GM12872 (cell line): Measurements from ENCODE around the gene PLXNA1.

ENCODE experiments used
- TF ChIP-seq, protein P1 (sequence below): IDR thresholded peaks from 3 replicates; pipeline ENCODE4 v1.5.1; 2011; ENCODE audit warnings: low read depth, mild to moderate bottlenecking, low read length, moderate library complexity; ENCODE audit not compliant: insufficient read depth

PLXNA1 gene

GRCh38 chr3:127013758-127014535 is 31.0 kb downstream of the PLXNA1 start:
- TF ChIP-seq, protein P1, sequence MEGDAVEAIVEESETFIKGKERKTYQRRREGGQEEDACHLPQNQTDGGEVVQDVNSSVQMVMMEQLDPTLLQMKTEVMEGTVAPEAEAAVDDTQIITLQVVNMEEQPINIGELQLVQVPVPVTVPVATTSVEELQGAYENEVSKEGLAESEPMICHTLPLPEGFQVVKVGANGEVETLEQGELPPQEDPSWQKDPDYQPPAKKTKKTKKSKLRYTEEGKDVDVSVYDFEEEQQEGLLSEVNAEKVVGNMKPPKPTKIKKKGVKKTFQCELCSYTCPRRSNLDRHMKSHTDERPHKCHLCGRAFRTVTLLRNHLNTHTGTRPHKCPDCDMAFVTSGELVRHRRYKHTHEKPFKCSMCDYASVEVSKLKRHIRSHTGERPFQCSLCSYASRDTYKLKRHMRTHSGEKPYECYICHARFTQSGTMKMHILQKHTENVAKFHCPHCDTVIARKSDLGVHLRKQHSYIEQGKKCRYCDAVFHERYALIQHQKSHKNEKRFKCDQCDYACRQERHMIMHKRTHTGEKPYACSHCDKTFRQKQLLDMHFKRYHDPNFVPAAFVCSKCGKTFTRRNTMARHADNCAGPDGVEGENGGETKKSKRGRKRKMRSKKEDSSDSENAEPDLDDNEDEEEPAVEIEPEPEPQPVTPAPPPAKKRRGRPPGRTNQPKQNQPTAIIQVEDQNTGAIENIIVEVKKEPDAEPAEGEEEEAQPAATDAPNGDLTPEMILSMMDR = no peak

DNA sequence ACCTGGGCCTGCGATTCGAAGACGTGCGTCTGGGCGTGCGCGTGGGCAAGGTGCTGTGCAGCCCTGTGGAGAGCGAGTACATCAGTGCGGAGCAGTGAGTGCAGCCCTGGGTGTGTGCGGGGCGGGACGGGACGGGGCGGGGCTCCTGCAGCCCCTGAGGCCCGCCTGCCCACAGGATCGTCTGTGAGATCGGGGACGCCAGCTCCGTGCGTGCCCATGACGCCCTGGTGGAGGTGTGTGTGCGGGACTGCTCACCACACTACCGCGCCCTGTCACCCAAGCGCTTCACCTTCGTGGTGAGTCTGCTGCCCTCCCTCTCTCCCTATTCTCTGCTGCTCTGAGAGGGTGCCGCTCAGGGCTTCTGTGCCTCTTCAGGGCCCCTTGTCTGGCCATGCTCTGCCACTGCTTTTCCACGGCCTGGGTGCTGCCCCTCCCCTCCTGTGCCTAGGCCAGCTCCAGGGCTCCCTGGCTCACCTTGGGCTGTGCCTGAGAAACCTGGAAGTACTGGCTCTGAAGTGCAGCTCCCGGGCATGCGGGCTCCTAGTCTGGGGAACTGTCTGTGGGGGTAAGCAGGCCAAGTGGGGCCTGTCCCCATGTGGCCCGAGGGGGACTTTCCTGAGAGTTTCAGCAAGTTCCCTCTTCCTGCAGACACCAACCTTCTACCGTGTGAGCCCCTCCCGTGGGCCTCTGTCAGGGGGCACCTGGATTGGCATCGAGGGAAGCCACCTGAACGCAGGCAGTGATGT is 31.8 kb downstream of the PLXNA1 start:
- TF ChIP-seq, protein P1 = no peak

DNA sequence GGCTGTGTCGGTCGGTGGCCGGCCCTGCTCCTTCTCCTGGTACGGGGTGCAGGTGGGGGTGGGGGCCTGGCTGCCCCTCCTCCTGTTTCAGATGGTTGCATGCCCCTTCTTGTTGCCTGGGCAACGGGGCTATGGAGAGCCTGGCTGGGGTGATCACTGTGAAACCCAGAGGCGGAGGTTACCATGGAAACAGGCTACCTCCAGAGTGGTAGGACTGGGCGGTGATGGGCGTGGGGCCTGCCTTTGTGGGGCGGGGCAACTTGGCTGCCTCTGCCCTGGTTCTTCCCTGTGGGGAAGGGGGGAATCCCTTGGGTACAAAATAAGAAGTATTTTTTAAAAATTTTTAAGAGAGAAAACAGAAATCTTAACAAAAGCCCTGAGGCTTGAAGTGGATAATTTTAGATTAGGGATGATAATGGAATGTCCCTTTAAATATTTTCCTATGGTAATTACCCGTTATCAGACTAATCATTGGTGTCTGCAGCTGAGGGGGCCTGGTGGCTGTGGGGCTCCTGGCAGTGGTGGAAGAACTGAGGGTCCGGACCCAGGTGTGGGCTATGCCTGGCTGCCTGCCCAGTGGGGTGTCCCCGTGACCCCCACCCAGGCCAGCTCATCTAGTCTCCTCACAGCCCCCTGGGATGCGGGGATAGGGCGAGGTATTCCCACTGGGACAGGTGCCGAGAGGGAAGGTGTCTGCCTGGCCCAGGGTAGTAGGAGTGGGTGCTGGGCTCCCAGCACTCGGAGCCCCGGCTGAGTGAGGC is 32.5 kb downstream of the PLXNA1 start:
- TF ChIP-seq, protein P1 = no peak

GRCh38 chr3:127016043-127016343 is 33.1 kb downstream of the PLXNA1 start:
- TF ChIP-seq, protein P1 = no peak

GRCh38 chr3:127016461-127016860 is 33.5 kb downstream of the PLXNA1 start:
- TF ChIP-seq, protein P1 = no peak

DNA sequence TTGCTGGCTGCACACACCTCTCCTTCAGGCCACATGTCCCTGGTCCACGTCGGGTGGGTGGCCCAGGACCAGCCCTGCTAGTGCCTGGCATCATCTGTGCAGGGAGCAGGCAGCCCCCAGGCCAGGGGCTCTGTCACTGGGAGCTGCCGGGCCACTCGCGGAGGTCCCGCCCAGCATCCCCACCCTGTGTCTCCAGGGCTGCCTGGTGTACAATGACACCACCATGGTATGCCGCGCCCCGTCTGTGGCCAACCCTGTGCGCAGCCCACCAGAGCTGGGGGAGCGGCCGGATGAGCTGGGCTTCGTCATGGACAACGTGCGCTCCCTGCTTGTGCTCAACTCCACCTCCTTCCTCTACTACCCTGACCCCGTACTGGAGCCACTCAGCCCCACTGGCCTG is 34.3 kb downstream of the PLXNA1 start:
- TF ChIP-seq, protein P1 = no peak

GRCh38 chr3:127017781-127018180 is 34.9 kb downstream of the PLXNA1 start:
- TF ChIP-seq, protein P1 = no peak
